ENCODE data around the gene ZNF467. TPM values are rescaled to one million over a fixed set of nuclear protein-coding genes. Genes with fewer than 3 reads are reported as not detected.

ZNF467 gene
- total and polyA plus RNA-seq, 2 of the 8 experiments (the other 6 are each of a cell fraction or from before 2014, with no cell fraction given) = 0.50 to 0.51 TPM

GRCh38 chr7:149767068-149767467 is 6.3 kb downstream of the ZNF467 start:
- H3K4me1 ChIP-seq (replicated peaks in 1 of 4; ENCODE audit: control insufficient read depth in 3 of 4, insufficient read depth in 4 of 4, low read length in 3 of 4) = peaks cover 0 to 20% (median 13%) of the 10 kb centered on the region in 4 experiments; a peak in 6 of 7 replicates
- no peak overlapping the region for H4K91ac ChIP-seq (replicated peaks; ENCODE audit: insufficient read length, low read length)
- H2BK20ac ChIP-seq (ENCODE audit: low read length) = no peak overlapping the region
- no peak overlapping the region for H3K27ac ChIP-seq (ENCODE audit: low read depth, low read length)
- peaks cover 7 to 14% of the 10 kb centered on the region in 2 experiments for H4K20me1 ChIP-seq (replicated peaks in 1 of 2; ENCODE audit: control insufficient read depth in 1 of 2, insufficient read depth in 2 of 2, low read length in 2 of 2)
- FAIRE-seq = no peak
- TF ChIP-seq RBBP5 (IDR thresholded peaks at IDR 0.05; ENCODE audit: borderline replicate concordance, low read depth, low read length) (no peak), TCF12 (IDR thresholded peaks at IDR 0.05; ENCODE audit: low read depth, low read length) (no peak), JUND (IDR thresholded peaks at IDR 0.05; ENCODE audit: low read length) (no peak), CTCF (IDR thresholded peaks at IDR 0.05; ENCODE audit: control extremely low read depth in 1 of 3, insufficient read depth in 1 of 3, low read depth in 1 of 3, low read length in 3 of 3) (no peak), KDM5A (IDR thresholded peaks at IDR 0.05; ENCODE audit: low read length) (no peak), CEBPB (IDR thresholded peaks at IDR 0.05; ENCODE audit: low read depth, low read length) (no peak), CBX8 (IDR thresholded peaks at IDR 0.05; ENCODE audit: borderline replicate concordance, low read depth, low read length) (no peak)
- WGBS, 2 experiments (ENCODE audit: extremely low coverage in 1 of 2, insufficient coverage in 1 of 2, insufficient read length in 1 of 2, insufficient replicate concordance in 2 of 2, low coverage in 1 of 2, low lambda C conversion rate in 2 of 2, missing lambda C conversion rate in 1 of 2) = 85% methylated on average over 8 of the region's 8 CpGs; no CpG with 5 or more reads in 1 of the 2 experiments
- H4K5ac ChIP-seq (ENCODE audit: insufficient read length, low read depth, low read length) = no peak overlapping the region
- no peak overlapping the region for H3K4ac ChIP-seq (replicated peaks; ENCODE audit: insufficient read length, low read depth, low read length)
- H3K27me3 ChIP-seq (replicated peaks in 1 of 4; ENCODE audit: control insufficient read depth in 3 of 4, extremely low read depth in 1 of 4, insufficient read depth in 3 of 4, low read length in 3 of 4) = peaks cover 76 to 91% (median 89%) of the 10 kb centered on the region in 4 experiments
- no peak overlapping the region for H3K18ac ChIP-seq (ENCODE audit: extremely low read depth, low read length)
- no peak overlapping the region for H2AK5ac ChIP-seq (ENCODE audit: low read depth, low read length)
- H2AFZ ChIP-seq (ENCODE audit: low read length) = no peak overlapping the region
- ChIA-PET POLR2A (ENCODE audit: partially characterized antibody) (interaction anchor here (1.4 kb wide), 1 partner anchor 71 kb away, joined by 4 read pairs; the partner anchor contains the start of gene ZNF862), CTCF (ENCODE audit: partially characterized antibody) (interaction anchor here (0.8 to 8.7 kb wide), 8 partner anchors 7 to 60 kb away, joined by 3 to 115 read pairs (median 8); partner anchors contain the start of gene ZNF467)
- H4K8ac ChIP-seq (ENCODE audit: extremely low read depth, insufficient read depth, low read length) = no peak overlapping the region
- H3K9me3 ChIP-seq (ENCODE audit: insufficient read depth in 2 of 2, low read depth in 1 of 2, low read length in 1 of 2) = no peaks in the 10 kb centered on the region; a peak in 1 of 4 replicates
- DNase-seq (ENCODE audit: low read depth in 1 of 2, low spot score in 2 of 2) = no peak
- no peaks in the 10 kb centered on the region for H3K79me2 ChIP-seq (ENCODE audit: control insufficient read depth in 1 of 2, insufficient read depth in 2 of 2, low read length in 2 of 2)
- no peak overlapping the region for H3K4me3 ChIP-seq (ENCODE audit: extremely low read depth in 1 of 4, insufficient read depth in 2 of 4, low read depth in 3 of 4, low read length in 4 of 4)
- H3K23me2 ChIP-seq (ENCODE audit: low read depth, low read length) = peaks cover 15% of the 10 kb centered on the region; the same call in 1 of the 2 replicates
- H3K56ac ChIP-seq (replicated peaks; ENCODE audit: insufficient read length, low read depth, low read length) = no peak overlapping the region
- H3K4me2 ChIP-seq (ENCODE audit: insufficient read depth in 1 of 2, low read depth in 2 of 2, low read length in 2 of 2) = no peak overlapping the region
- no peak overlapping the region for H2BK5ac ChIP-seq (ENCODE audit: low read depth, low read length)
- H3K36me3 ChIP-seq (ENCODE audit: control insufficient read depth in 2 of 4, insufficient read depth in 4 of 4, low read length in 3 of 4) = peaks cover 0 to 7% (median 0%) of the 10 kb centered on the region in 4 experiments; a peak in 1 of 8 replicates
- no peak overlapping the region for H3K9ac ChIP-seq (replicated peaks in 1 of 4; ENCODE audit: extremely low read depth in 1 of 4, low read depth in 3 of 4, low read length in 3 of 4)
- no peak overlapping the region for H3K23ac ChIP-seq (ENCODE audit: insufficient read length)
- H2BK15ac ChIP-seq (ENCODE audit: low read length) = no peak overlapping the region
- no peak overlapping the region for H2BK12ac ChIP-seq (ENCODE audit: low read depth, low read length)
- H2BK120ac ChIP-seq (replicated peaks; ENCODE audit: low read depth, low read length) = no peak overlapping the region
- no peaks in the 10 kb centered on the region for H3K79me1 ChIP-seq (ENCODE audit: low read depth, low read length)
- H3K14ac ChIP-seq (ENCODE audit: insufficient read length) = no peak overlapping the region

Data from H1 (cell line).